PC-9 (cell line): ENCODE results near the gene MAST4. TPM values are rescaled to one million over a fixed set of nuclear protein-coding genes. Genes with fewer than 3 reads are reported as not detected.

Experiments
- BruUV-seq: library from RNA; stranded (reverse); fragments of 400-500 nt; replicated peaks from 2 replicates; lab custom pipeline; 2021; lab: Mats Ljungman, UMichigan
- CTCF ChIA-PET: fragments of 300-600 bp; sonication (Branson Sonifier 250); formaldehyde crosslinking; loops from one replicate; lab custom pipeline; 2022; ENCODE audit warnings: antibody characterized with exemption; lab: Charles Lee
- POLR2A ChIA-PET: fragments of 300-600 bp; sonication (Branson Sonifier 250); formaldehyde crosslinking; loops from one replicate; lab custom pipeline; 2022; ENCODE audit warnings: antibody characterized with exemption; ENCODE audit not compliant: unreplicated experiment; lab: Charles Lee
- DNase-seq, 2 experiments: peaks; one replicate each; pipeline versions ENCODE4 v3.0.0 to v3.0.0-alpha.2; 2015 to 2022; ENCODE audit warnings: mixed read lengths in 1 of 2
- H2AFZ ChIP-seq: fragments of 200-600 bp; sonication (generic); 2 replicates; pipeline ENCODE4 v1.8.1; 2017; ENCODE audit warnings: antibody characterized with exemption
- H3F3A ChIP-seq: fragments of 200-600 bp; sonication (generic); 2 replicates; pipeline ENCODE4 v1.8.1; 2017; ENCODE audit warnings: antibody characterized with exemption, mild to moderate bottlenecking, low read depth; ENCODE audit not compliant: insufficient read depth
- H3K27ac ChIP-seq: fragments of 200-600 bp; sonication (generic); 2 replicates; pipeline ENCODE4 v1.6.1; 2016; ENCODE audit warnings: mixed run types
- H3K27me3 ChIP-seq: fragments of 200-600 bp; sonication (generic); 2 replicates; pipeline ENCODE4 v1.6.1; 2016; ENCODE audit warnings: low read depth, mixed run types; ENCODE audit not compliant: insufficient read depth
- H3K36me3 ChIP-seq: fragments of 200-600 bp; sonication (generic); 2 replicates; pipeline ENCODE4 v1.6.1; 2016; ENCODE audit warnings: low read depth, mixed run types
- H3K4me1 ChIP-seq: fragments of 200-600 bp; sonication (generic); replicated peaks from 2 replicates; pipeline ENCODE4 v1.6.1; 2016; ENCODE audit warnings: mixed run types; ENCODE audit not compliant: insufficient read depth
- H3K4me2 ChIP-seq: fragments of 200-600 bp; sonication (generic); 2 replicates; pipeline ENCODE4 v1.6.1; 2017; ENCODE audit warnings: mixed run types
- H3K4me3 ChIP-seq: fragments of 200-600 bp; sonication (generic); 2 replicates; pipeline ENCODE4 v1.6.1; 2016; ENCODE audit warnings: mixed run types
- H3K79me2 ChIP-seq: fragments of 200-600 bp; sonication (generic); 2 replicates; pipeline ENCODE4 v1.6.1; 2017; ENCODE audit warnings: low read depth, mixed run types
- H3K9me2 ChIP-seq: fragments of 200-600 bp; sonication (generic); 2 replicates; pipeline ENCODE4 v1.8.1; 2017; ENCODE audit warnings: mild to moderate bottlenecking; ENCODE audit not compliant: insufficient read depth
- H3K9me3 ChIP-seq: fragments of 200-600 bp; sonication (generic); 2 replicates; pipeline ENCODE4 v1.8.1; 2016; ENCODE audit warnings: low read depth; ENCODE audit not compliant: insufficient read depth
- H4K20me1 ChIP-seq: fragments of 200-600 bp; sonication (generic); 2 replicates; pipeline ENCODE4 v1.8.1; 2017; ENCODE audit not compliant: insufficient read depth
- EZH2 ChIP-seq: fragments of 200-600 bp; sonication (generic); IDR thresholded peaks from 2 replicates; pipeline ENCODE4 v1.8.0; 2017; ENCODE audit warnings: antibody characterized with exemption, low read depth
- intact Hi-C: fragments of 100-400 bp; cut with micrococcal nuclease; formaldehyde crosslinking; loops from one replicate; pipeline ENCODE4 v1.10.0; 2022; ENCODE audit not compliant: unreplicated experiment
- total RNA-seq: library from RNA; stranded (reverse); gene quantifications from 2 replicates; pipeline ENCODE4 v1.2.3, GENCODE V29; 2021
- TF ChIP-seq, protein P1 (sequence below): fragments of 200-600 bp; sonication (generic); conservative IDR thresholded peaks from 2 replicates; pipeline ENCODE4 v1.6.1; 2017; ENCODE audit warnings: mixed run types, antibody characterized with exemption, mild to moderate bottlenecking, moderate library complexity

The MAST4 gene
- total RNA-seq, 1 experiment from 2014 or later, result 19.3 TPM

DNA sequence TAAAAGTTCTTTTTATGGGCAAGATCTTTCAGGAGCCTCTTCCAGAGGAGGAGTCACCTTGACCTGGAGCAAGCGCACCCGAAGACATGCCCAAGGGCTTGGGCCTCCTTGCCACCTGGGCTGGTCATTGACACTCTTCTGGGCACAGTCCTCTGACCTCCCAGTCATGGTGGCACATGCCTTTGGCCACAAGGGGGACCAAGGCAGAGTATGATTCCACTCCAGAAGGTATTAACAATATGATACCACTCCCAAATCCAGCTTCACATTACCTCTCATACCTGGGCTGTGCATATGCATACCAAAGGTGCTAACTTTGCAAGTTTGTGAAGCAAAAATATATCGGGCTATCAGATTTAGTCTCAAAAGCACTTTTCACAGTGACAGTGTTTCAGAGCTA is 84.6 kb downstream of the MAST4 start:
- TF ChIP-seq, protein P1, sequence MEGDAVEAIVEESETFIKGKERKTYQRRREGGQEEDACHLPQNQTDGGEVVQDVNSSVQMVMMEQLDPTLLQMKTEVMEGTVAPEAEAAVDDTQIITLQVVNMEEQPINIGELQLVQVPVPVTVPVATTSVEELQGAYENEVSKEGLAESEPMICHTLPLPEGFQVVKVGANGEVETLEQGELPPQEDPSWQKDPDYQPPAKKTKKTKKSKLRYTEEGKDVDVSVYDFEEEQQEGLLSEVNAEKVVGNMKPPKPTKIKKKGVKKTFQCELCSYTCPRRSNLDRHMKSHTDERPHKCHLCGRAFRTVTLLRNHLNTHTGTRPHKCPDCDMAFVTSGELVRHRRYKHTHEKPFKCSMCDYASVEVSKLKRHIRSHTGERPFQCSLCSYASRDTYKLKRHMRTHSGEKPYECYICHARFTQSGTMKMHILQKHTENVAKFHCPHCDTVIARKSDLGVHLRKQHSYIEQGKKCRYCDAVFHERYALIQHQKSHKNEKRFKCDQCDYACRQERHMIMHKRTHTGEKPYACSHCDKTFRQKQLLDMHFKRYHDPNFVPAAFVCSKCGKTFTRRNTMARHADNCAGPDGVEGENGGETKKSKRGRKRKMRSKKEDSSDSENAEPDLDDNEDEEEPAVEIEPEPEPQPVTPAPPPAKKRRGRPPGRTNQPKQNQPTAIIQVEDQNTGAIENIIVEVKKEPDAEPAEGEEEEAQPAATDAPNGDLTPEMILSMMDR, result no peak
- TF ChIP-seq EZH2, result no peak
- no peaks in the 10 kb centered on the region for H3F3A ChIP-seq

DNA sequence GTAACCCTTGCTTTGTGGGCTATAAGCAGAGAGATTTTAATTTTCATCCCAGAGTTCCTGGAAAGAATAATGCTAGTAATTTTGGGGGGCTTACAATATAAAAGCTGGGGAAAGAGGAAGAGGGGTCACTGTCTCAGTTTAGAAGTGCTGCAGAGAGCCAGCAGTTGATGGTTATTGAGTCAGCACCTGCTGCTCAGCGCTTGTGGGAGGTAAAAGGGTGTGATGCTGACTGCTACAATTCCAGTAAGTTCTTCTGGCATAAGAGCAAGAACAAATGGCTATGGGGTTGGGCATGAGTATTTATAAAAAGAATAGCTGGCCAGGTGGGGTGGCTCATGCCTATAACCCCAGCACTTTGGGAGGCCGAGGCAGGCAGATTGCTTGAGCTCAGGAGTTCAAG is 88.5 kb downstream of the MAST4 start:
- Histone ChIP-seq H3K4me2 (no peak overlapping the region), H3K9me3 (no peaks in the 10 kb centered on the region), H2AFZ (no peak overlapping the region), H3K36me3 (no peaks in the 10 kb centered on the region), H4K20me1 (no peaks in the 10 kb centered on the region), H3K27ac (no peak overlapping the region), H3K9me2 (no peaks in the 10 kb centered on the region), H3K79me2 (no peaks in the 10 kb centered on the region), H3K4me1 (no peaks in the 10 kb centered on the region), H3K4me3 (no peak overlapping the region), H3K27me3 (no peaks in the 10 kb centered on the region; the same call in 1 of the 2 replicates), H3F3A (no peaks in the 10 kb centered on the region)
- ChIA-PET POLR2A (no interaction called here), CTCF (no interaction called here)
- TF ChIP-seq, protein P1, result no peak
- no peak for TF ChIP-seq EZH2
- no TSS peak for BruUV-seq
- intact Hi-C loops, result no loop called here
- no peak for DNase-seq

More for the DNA sequence above, 84.6 kb downstream of the MAST4 start:
- no peaks in the 10 kb centered on the region for H3K79me2 ChIP-seq
- intact Hi-C loops, result no loop called here
- H3K27me3 ChIP-seq, result peaks cover 6% of the 10 kb centered on the region
- H4K20me1 ChIP-seq, result no peaks in the 10 kb centered on the region
- H3K27ac ChIP-seq, result no peak overlapping the region
- no TSS peak for BruUV-seq
- H3K4me3 ChIP-seq, result no peak overlapping the region
- no peaks in the 10 kb centered on the region for H3K36me3 ChIP-seq
- no peak overlapping the region for H3K4me2 ChIP-seq
- no peaks in the 10 kb centered on the region for H3K4me1 ChIP-seq
- no peak overlapping the region for H2AFZ ChIP-seq
- H3K9me2 ChIP-seq, result no peaks in the 10 kb centered on the region
- ChIA-PET CTCF (no interaction called here), POLR2A (no interaction called here)
- no peak for DNase-seq
- no peaks in the 10 kb centered on the region for H3K9me3 ChIP-seq

DNA sequence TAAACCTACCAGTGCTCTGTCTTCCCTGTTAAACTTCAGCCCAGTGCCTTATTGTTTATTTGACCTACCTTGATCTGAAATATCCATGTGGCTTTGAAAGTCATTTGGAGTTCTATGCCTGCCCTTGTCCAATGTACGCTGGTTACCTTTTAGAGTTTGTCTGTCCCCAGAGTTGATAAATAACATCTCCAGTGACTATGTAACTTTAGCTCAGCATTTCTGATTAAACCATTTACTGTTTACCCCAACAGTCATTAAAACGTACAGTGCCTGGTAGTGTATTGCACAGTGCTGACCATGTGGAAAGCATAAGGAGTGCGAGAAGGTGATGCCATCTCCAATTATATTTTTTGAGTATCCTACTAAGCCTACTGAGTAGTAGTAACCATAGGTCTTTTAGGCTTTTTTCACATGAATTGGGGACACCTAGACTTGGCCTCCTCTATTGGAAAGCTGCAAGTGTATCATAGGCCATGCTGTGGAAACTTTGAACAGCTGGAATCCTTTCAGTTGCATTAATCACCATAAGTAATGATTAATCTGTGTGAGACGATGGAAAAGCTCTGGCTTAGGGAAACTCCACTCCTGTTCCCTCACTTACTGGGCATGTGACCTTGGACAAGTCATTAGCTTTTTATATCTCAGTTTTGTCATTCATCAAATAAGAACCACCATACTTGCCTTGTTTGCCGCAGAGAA is 93.5 kb downstream of the MAST4 start:
- H3K36me3 ChIP-seq, result no peaks in the 10 kb centered on the region
- peaks cover 5% of the 10 kb centered on the region; the same call in 1 of the 2 replicates for H3K27me3 ChIP-seq
- BruUV-seq, result no TSS peak
- TF ChIP-seq, protein P1, result no peak
- TF ChIP-seq EZH2, result no peak
- H3K4me3 ChIP-seq, result no peak overlapping the region
- no peak overlapping the region for H3K27ac ChIP-seq
- no peak overlapping the region for H2AFZ ChIP-seq
- no peaks in the 10 kb centered on the region for H3K9me3 ChIP-seq
- H3K4me1 ChIP-seq, result no peaks in the 10 kb centered on the region
- ChIA-PET CTCF (no interaction called here), POLR2A (no interaction called here)
- H3K9me2 ChIP-seq, result no peaks in the 10 kb centered on the region
- no peaks in the 10 kb centered on the region for H3F3A ChIP-seq
- no peaks in the 10 kb centered on the region for H4K20me1 ChIP-seq
- no peaks in the 10 kb centered on the region for H3K79me2 ChIP-seq
- intact Hi-C loops, result no loop called here
- H3K4me2 ChIP-seq, result no peak overlapping the region
- no peak for DNase-seq
